ENCODE data around the gene CDCA7L.
"Not testable (repeated sequence)": the region's sequence is repeated elsewhere in the genome, so short reads cannot be mapped to it uniquely, and the experiment has no call there.

CDCA7L gene

DNA sequence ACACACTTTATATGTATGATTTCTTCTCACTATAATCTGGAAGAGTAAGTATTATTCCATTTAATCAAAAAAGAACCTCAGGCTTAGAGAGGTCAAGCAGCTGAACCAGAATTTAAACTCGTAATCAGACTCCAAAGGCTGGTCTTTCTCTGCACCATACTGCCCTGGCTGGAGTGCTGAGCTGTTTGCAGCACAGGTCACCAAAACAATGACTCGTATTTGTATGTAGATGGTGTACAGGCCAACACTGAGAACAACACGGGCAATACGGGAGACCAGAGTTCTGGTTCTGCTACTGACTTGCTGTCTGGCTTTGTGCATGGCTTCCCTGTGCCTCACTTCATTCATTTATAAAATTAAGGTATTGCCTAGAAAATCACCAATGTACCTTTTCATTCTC is 57.9 kb downstream of the CDCA7L start:
- H3K4me3 ChIP-seq (ENCODE audit: insufficient read depth, low read depth, low read length): no peak overlapping the region
- no peaks in the 10 kb centered on the region for H3K27me3 ChIP-seq (ENCODE audit: control insufficient read depth, insufficient read depth, low read length, poor library complexity, severe bottlenecking)
- WGBS, 2 experiments: 58 to 70% methylated on average over 4 of the region's 4 CpGs
- H3K4me1 ChIP-seq (ENCODE audit: control insufficient read depth, insufficient read depth, low read length): peaks cover 14% of the 10 kb centered on the region
- H3K9me3 ChIP-seq (ENCODE audit: control insufficient read depth, low read length): no peaks in the 10 kb centered on the region
- H3K27ac ChIP-seq (ENCODE audit: insufficient read depth, low read depth, low read length, poor library complexity, severe bottlenecking): no peak overlapping the region
- no peaks in the 10 kb centered on the region for H3K36me3 ChIP-seq (ENCODE audit: control insufficient read depth, insufficient read depth, low read length)

DNA sequence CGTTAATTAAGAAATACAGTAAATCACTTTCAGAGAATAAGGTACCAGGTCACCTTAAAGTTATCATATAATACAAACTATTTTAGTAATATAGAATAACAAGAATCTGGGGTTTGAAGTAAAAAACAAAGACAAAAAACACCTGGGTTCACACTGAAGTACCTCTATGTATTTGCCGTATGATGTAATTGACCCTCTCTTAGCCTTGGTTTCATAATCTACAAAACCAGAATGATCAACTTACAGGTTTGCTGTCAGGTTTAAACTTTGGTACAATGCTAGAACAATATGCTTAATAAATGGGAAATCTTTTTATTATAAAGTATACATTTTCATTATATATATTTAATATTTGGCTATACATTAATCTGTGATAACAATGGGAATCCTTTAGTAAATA is 58.3 kb downstream of the CDCA7L start:
- Histone ChIP-seq H3K4me1 (ENCODE audit: control insufficient read depth, insufficient read depth, low read length) (peaks cover 14% of the 10 kb centered on the region), H3K4me3 (ENCODE audit: insufficient read depth, low read depth, low read length) (no peak overlapping the region), H3K27me3 (ENCODE audit: control insufficient read depth, insufficient read depth, low read length, poor library complexity, severe bottlenecking) (no peaks in the 10 kb centered on the region), H3K27ac (ENCODE audit: insufficient read depth, low read depth, low read length, poor library complexity, severe bottlenecking) (no peak overlapping the region), H3K9me3 (ENCODE audit: control insufficient read depth, low read length) (no peaks in the 10 kb centered on the region), H3K36me3 (ENCODE audit: control insufficient read depth, insufficient read depth, low read length) (no peaks in the 10 kb centered on the region)
- WGBS, 2 experiments: 92 to 100% methylated on average over 1 to 2 of the region's 2 CpGs

DNA sequence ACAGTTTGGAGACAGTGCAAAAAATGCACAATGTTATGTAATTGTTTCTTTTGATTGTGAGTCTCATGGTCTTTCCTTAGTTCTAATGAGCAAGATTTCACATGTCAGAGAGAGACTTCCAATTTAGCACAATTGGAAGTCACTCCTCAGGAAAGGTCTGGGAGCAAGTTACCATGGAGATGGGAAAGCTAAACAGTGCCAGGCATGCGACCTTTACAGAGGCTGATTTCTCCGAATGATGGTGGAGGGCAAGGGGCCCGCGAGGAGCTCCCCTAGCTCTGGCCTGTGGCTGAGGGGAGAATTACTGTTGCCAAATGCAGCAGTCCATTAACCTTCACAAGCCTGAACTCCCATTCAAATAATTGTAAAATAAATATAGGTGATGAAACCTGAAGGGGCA is 59.3 kb downstream of the CDCA7L start:
- Histone ChIP-seq H3K36me3 (ENCODE audit: control insufficient read depth, insufficient read depth, low read length) (no peaks in the 10 kb centered on the region), H3K9me3 (ENCODE audit: control insufficient read depth, low read length) (no peaks in the 10 kb centered on the region), H3K27ac (ENCODE audit: insufficient read depth, low read depth, low read length, poor library complexity, severe bottlenecking) (peak overlapping the region; percentile 0), H3K4me1 (ENCODE audit: control insufficient read depth, insufficient read depth, low read length) (peaks cover 14% of the 10 kb centered on the region), H3K27me3 (ENCODE audit: control insufficient read depth, insufficient read depth, low read length, poor library complexity, severe bottlenecking) (no peaks in the 10 kb centered on the region), H3K4me3 (ENCODE audit: insufficient read depth, low read depth, low read length) (no peak overlapping the region)
- WGBS, 2 experiments: 30 to 34% methylated on average over 4 of the region's 4 CpGs

DNA sequence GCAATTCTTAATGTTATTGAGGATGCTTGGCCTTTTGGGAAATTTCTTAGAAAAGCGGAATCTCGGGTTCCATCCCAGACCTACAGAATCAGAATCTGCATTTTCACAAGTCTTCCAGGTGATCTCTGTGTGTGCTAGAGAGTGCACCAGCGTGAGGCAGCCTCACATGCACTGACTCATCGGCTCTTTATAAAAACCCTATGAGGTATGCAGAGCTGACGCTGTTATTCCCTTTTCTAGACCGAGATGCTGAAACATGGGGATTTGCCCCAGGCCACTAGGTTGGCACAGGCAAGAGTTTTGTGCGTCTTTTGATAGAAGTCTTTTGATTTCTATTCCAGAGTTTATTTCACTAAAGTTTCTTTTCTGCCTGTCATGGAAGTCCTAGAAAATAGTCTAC is 61.2 kb downstream of the CDCA7L start:
- Histone ChIP-seq H3K27me3 (ENCODE audit: control insufficient read depth, insufficient read depth, low read length, poor library complexity, severe bottlenecking) (no peaks in the 10 kb centered on the region), H3K9me3 (ENCODE audit: control insufficient read depth, low read length) (no peaks in the 10 kb centered on the region), H3K36me3 (ENCODE audit: control insufficient read depth, insufficient read depth, low read length) (no peaks in the 10 kb centered on the region), H3K4me3 (ENCODE audit: insufficient read depth, low read depth, low read length) (no peak overlapping the region), H3K27ac (ENCODE audit: insufficient read depth, low read depth, low read length, poor library complexity, severe bottlenecking) (no peak overlapping the region), H3K4me1 (ENCODE audit: control insufficient read depth, insufficient read depth, low read length) (peaks cover 14% of the 10 kb centered on the region)
- 94 to 96% methylated on average over 7 of the region's 7 CpGs for WGBS, 2 experiments

DNA sequence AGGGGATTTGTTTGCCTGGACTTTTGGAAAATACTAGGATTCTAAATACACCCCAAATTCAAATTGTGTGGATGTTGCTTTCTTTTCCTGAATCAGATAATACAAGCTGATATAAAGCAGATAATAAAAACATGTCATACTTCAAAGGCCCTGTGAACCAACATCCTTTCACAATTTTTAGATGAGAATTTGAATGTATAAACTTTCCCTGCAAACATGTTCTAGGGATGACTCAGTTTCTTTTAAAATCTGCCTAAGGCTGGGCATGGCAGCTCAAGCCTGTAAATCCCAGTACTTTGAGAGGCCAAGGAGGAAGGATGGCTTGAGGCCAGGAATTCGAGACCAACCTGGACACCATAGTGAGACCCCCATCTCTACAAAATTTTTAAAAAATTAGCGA is 62.2 kb downstream of the CDCA7L start:
- not testable (repeated sequence) for H3K9me3 ChIP-seq (ENCODE audit: control insufficient read depth, low read length); H3K36me3 ChIP-seq (ENCODE audit: control insufficient read depth, insufficient read depth, low read length); H3K27me3 ChIP-seq (ENCODE audit: control insufficient read depth, insufficient read depth, low read length, poor library complexity, severe bottlenecking); H3K27ac ChIP-seq (ENCODE audit: insufficient read depth, low read depth, low read length, poor library complexity, severe bottlenecking); H3K4me3 ChIP-seq (ENCODE audit: insufficient read depth, low read depth, low read length)
- 90 to 94% methylated on average over 2 of the region's 2 CpGs for WGBS, 2 experiments
- H3K4me1 ChIP-seq (ENCODE audit: control insufficient read depth, insufficient read depth, low read length): peaks cover 14% of the 10 kb centered on the region

DNA sequence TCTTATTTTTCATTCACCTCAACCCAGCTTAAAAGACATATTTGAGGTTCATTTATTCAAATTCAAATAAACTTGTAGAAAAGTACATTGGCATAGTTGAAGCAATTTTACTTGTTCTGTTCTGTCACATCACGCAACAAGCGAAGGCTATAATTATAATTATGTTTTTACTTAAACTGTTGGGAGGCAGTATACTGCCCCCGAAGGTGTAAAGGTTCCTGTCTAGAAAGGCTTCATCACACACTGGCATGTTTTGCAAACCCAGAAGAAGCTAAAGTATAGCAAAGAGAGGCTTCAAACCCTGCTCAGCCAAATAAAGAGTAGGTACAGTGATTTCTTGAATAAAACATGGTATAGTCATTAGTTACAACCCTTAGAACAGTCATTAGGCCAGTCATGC is 62.6 kb downstream of the CDCA7L start:
- no peaks in the 10 kb centered on the region for H3K9me3 ChIP-seq (ENCODE audit: control insufficient read depth, low read length)
- no peak overlapping the region for H3K27ac ChIP-seq (ENCODE audit: insufficient read depth, low read depth, low read length, poor library complexity, severe bottlenecking)
- peaks cover 13% of the 10 kb centered on the region for H3K4me1 ChIP-seq (ENCODE audit: control insufficient read depth, insufficient read depth, low read length)
- no peak overlapping the region for H3K4me3 ChIP-seq (ENCODE audit: insufficient read depth, low read depth, low read length)
- no peaks in the 10 kb centered on the region for H3K27me3 ChIP-seq (ENCODE audit: control insufficient read depth, insufficient read depth, low read length, poor library complexity, severe bottlenecking)
- 96 to 98% methylated on average over 3 of the region's 3 CpGs for WGBS, 2 experiments
- H3K36me3 ChIP-seq (ENCODE audit: control insufficient read depth, insufficient read depth, low read length): no peaks in the 10 kb centered on the region

DNA sequence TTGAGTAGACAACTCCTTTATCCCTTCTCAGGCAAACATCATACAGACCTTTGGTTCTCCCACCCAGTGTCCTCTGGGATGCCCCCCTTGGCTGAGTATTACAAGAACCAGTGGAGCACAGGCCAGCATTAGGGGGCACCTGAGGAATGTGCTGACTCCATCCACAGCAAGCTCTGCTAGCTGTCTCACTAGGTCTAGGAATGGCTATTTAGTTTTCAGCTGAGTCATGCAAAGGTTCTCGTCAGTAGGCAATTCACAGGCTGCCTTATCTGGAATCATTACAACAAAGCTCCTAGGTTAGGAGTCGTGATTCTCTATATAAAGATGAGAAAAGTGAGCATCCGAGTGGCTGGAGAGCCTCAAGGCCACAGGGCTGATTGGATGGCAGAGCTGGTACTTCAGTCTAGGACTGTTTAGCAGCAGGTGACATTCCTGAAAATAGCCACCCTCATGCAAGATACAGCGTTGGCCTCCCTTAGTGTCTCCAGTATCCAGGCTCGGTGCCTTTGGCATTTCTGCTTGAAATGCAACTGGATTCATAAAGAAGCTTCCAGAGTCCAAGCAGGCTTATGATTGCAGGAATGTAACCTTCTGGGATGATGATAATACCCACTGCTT is 75.8 kb downstream of the CDCA7L start:
- Histone ChIP-seq H3K4me1 (ENCODE audit: control insufficient read depth, insufficient read depth, low read length) (peaks cover 24% of the 10 kb centered on the region), H3K9me3 (ENCODE audit: control insufficient read depth, low read length) (no peaks in the 10 kb centered on the region), H3K27me3 (ENCODE audit: control insufficient read depth, insufficient read depth, low read length, poor library complexity, severe bottlenecking) (no peaks in the 10 kb centered on the region), H3K36me3 (ENCODE audit: control insufficient read depth, insufficient read depth, low read length) (no peaks in the 10 kb centered on the region), H3K27ac (ENCODE audit: insufficient read depth, low read depth, low read length, poor library complexity, severe bottlenecking) (no peak overlapping the region), H3K4me3 (ENCODE audit: insufficient read depth, low read depth, low read length) (no peak overlapping the region)
- 78 to 80% methylated on average over 5 of the region's 5 CpGs for whole genome bisulfite sequencing, 2 experiments

DNA sequence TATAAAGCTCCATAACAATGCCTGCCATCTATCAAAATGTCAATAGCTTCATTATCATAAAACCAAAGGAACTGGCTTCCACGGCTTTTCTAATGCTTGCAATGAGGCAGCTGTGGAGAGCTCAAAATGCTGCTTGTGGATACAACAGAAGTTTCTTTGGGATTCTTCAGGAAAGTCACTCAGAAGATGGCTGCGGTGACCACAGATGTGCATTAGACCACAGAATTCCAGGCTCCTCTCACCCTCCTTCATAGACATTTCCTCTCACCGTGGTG is 77.2 kb downstream of the CDCA7L start:
- WGBS, 2 experiments: 53 to 74% methylated on average over 3 of the region's 3 CpGs
- Histone ChIP-seq H3K27me3 (ENCODE audit: control insufficient read depth, insufficient read depth, low read length, poor library complexity, severe bottlenecking) (no peaks in the 10 kb centered on the region), H3K9me3 (ENCODE audit: control insufficient read depth, low read length) (no peaks in the 10 kb centered on the region), H3K4me1 (ENCODE audit: control insufficient read depth, insufficient read depth, low read length) (peaks cover 24% of the 10 kb centered on the region), H3K27ac (ENCODE audit: insufficient read depth, low read depth, low read length, poor library complexity, severe bottlenecking) (peak overlapping the region; percentile 56), H3K36me3 (ENCODE audit: control insufficient read depth, insufficient read depth, low read length) (no peaks in the 10 kb centered on the region), H3K4me3 (ENCODE audit: insufficient read depth, low read depth, low read length) (no peak overlapping the region)

DNA sequence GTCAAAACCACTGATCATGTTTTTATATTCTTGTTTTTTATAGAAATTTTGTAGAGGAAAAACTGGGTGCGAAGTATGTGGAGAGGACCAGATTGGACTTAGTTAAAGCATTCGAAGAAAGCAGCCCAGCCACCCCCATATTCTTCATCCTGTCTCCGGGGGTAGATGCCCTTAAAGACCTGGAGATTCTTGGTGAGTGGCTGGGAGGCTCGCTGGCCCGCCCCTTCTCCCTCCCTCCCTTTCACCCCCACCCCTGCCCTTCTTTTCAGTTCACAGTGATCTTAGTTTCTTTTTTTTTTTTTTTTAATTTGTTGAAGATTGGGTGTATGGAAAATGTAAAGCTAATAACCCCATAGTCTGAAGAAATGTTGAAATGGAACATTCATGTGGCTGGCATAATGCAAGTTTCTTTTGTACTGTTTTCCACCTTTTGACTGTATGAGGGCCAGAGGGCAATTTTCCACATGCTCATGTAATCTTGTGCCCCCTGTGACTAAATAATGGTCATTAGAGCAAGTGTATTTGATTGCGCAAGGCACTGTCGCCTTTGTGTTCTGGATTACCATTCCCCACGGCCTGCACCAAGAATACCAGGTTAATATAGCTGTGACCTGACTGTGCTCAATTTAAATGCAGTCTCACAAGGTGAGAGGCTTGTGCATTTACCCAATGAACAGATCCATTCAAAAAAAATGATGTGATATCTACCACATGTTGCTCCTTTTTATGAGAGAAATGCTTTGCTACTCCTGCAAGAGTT is 77.7 kb downstream of the CDCA7L start:
- Histone ChIP-seq H3K4me3 (ENCODE audit: insufficient read depth, low read depth, low read length) (no peak overlapping the region), H3K4me1 (ENCODE audit: control insufficient read depth, insufficient read depth, low read length) (peaks cover 24% of the 10 kb centered on the region), H3K36me3 (ENCODE audit: control insufficient read depth, insufficient read depth, low read length) (no peaks in the 10 kb centered on the region), H3K9me3 (ENCODE audit: control insufficient read depth, low read length) (no peaks in the 10 kb centered on the region), H3K27me3 (ENCODE audit: control insufficient read depth, insufficient read depth, low read length, poor library complexity, severe bottlenecking) (no peaks in the 10 kb centered on the region), H3K27ac (ENCODE audit: insufficient read depth, low read depth, low read length, poor library complexity, severe bottlenecking) (no peak overlapping the region)
- 67 to 80% methylated on average over 5 to 6 of the region's 8 CpGs for WGBS, 2 experiments

DNA sequence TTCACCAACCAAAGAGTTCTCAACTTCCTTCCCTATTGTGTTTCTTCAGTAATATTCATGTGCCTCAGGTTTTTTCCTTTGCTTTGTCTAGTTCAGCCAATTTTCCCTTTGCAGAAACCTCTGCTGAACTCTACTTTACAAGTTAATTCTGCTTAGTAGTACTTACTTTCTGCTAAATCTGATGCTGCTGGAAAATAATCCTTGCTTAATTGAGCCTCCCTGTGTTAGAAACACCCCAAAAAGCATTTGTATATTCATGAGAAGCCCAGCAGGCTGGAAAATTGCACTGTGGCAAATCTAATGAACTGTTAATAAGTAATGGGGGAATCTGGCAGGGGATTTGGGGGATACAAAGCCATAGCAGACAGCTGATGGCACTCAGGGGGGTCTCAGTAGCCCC is 78.5 kb downstream of the CDCA7L start:
- Histone ChIP-seq H3K36me3 (ENCODE audit: control insufficient read depth, insufficient read depth, low read length) (no peaks in the 10 kb centered on the region), H3K4me3 (ENCODE audit: insufficient read depth, low read depth, low read length) (no peak overlapping the region), H3K9me3 (ENCODE audit: control insufficient read depth, low read length) (no peaks in the 10 kb centered on the region), H3K27ac (ENCODE audit: insufficient read depth, low read depth, low read length, poor library complexity, severe bottlenecking) (no peak overlapping the region), H3K4me1 (ENCODE audit: control insufficient read depth, insufficient read depth, low read length) (peaks cover 24% of the 10 kb centered on the region), H3K27me3 (ENCODE audit: control insufficient read depth, insufficient read depth, low read length, poor library complexity, severe bottlenecking) (no peaks in the 10 kb centered on the region)

All from ectodermal cell (in vitro differentiated cells).